Fibroblast of mammary gland (primary cell): Measurements from ENCODE around the gene NMB.

Experiments used
- DNase-seq: peaks from one replicate; pipeline ENCODE4 v3.0.0-alpha.2; 2010; ENCODE audit warnings: low read depth
- H3K4me3 ChIP-seq: 2 replicates; pipeline ENCODE4 v1.5.1; 2011; ENCODE audit warnings: low read depth, mild to moderate bottlenecking, low read length, moderate library complexity; ENCODE audit not compliant: control insufficient read depth
- CTCF ChIP-seq: conservative IDR thresholded peaks from 2 replicates; pipeline ENCODE4 v1.5.1; 2011; ENCODE audit warnings: low read depth, low read length, inconsistent platforms; ENCODE audit not compliant: control insufficient read depth, insufficient read depth

Gene NMB

GRCh38 chr15:84633311-84634227 is 24.4 kb downstream of the NMB start:
- peak; percentile 60 for DNase-seq
- H3K4me3 ChIP-seq, result peak overlapping the region; percentile 56
- TF ChIP-seq CTCF, result no peak

GRCh38 chr15:84631706-84632272 is 26.2 kb downstream of the NMB start:
- peak; percentile 39 for DNase-seq
- no peak for TF ChIP-seq CTCF
- H3K4me3 ChIP-seq, result peak overlapping the region; percentile 85

GRCh38 chr15:84629033-84629432 is 29.0 kb downstream of the NMB start:
- TF ChIP-seq CTCF, result no peak
- no peak for DNase-seq

GRCh38 chr15:84625123-84625522 is 32.9 kb downstream of the NMB start:
- DNase-seq, result no peak
- no peak overlapping the region for H3K4me3 ChIP-seq
- no peak for TF ChIP-seq CTCF

More at GRCh38 chr15:84629033-84629432, 29.0 kb downstream of the NMB start:
- H3K4me3 ChIP-seq, result no peak overlapping the region

GRCh38 chr15:84624359-84624758 is 33.6 kb downstream of the NMB start:
- DNase-seq, result no peak
- no peak for TF ChIP-seq CTCF
- H3K4me3 ChIP-seq, result no peak overlapping the region

- TF ChIP-seq CTCF, result no peak
- no peak overlapping the region for H3K4me3 ChIP-seq
- DNase-seq, result no peak
Observed at GRCh38 chr15:84621358-84621979, 36.5 kb downstream of the NMB start.
